ENCODE measurements around the gene PAM16.

PAM16 gene

DNA sequence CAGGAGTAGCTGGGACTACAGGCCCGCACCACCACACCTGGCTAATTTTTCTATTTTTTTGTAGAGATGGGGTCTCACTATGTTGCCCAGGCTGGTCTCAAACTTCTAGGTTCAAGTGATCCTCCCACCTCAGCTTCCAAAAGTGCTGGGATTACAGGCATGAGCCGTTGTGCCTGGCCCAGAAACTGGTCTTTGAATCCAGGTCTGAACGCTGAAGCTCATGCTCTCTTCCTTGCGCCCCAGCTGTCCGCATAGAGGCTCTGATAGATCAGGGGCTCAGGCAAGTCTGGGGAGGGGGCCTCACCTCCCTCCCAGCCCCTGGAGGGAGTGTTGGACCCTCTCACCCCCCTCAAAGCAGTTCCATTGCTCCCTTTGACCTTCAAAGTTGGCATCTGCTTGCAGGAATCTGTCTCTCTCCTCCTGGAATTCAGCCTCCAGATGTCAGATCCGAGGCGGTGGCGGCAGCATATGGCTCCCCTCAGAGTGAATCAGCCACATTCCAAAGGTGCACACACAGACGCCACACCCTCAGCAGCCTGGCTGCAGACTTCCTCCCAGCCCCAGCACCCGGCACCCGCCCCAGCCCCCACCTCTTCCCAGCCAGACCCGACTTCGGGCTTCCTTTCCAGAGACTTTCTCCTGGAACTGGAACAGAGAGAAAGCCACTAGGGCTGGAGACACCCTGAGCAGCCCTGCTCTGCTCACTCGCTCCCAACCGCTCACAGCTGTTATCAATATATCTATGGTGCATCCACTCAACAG, 52.2 kb downstream of the PAM16 start:
- DNase-seq (ENCODE audit: low read depth, low spot score), result no peak

- no peak for DNase-seq (ENCODE audit: low read depth, low spot score)
Measured at GRCh38 chr16:4297480-4297879, 53.6 kb downstream of the PAM16 start.

DNA sequence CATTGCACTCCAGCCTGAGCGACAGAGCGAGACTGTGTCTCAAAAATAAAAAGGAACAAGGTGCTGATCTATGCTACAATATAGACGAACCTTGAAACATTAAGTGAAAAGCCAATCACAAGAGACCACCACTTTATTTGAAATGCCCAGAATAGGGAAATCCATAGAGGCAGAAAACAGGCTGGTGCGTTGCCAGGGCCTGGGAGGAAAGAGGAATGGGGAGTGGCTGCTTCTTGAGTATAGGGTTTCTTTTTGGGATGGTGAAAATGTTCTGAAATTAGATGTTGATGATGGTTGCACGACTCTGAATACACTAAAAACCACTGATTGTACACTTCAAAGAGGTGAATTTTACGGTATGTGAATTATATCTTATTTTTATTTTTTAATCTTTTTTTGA, 55.5 kb downstream of the PAM16 start:
- DNase-seq (ENCODE audit: low read depth, low spot score), result no peak

DNA sequence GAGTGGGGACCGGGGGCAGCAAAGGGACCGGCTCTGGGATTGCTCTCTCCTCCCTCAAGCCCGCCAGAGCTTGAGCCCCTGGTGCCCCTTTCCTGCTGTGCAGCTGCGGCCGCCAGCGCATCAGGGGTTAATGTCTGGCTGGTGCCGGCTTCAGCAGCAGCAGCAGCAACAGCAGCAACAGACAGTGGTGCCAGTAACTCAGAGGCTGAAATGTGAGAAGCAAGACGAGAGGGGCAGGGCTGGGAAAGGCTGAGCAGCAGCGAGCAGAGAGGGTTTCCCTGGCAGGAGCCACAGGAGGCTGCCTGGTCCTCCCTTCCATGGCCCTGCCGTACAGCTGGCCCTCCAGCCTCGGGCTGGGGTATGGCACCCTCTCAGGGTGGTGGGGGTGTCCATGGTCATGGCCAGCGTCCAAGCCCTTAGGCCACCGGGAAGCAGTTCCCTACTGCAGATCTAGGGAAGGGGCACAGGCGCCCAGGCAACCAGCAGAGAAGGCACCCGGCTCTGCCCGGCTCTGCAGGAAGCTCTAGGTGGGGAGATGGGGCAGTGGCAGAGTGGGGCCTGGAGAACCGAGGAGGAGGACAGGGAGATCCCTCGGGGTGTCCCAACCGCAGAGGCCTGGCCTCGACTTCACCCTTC, 57.2 kb downstream of the PAM16 start:
- no peak for DNase-seq (ENCODE audit: low read depth, low spot score)

DNA sequence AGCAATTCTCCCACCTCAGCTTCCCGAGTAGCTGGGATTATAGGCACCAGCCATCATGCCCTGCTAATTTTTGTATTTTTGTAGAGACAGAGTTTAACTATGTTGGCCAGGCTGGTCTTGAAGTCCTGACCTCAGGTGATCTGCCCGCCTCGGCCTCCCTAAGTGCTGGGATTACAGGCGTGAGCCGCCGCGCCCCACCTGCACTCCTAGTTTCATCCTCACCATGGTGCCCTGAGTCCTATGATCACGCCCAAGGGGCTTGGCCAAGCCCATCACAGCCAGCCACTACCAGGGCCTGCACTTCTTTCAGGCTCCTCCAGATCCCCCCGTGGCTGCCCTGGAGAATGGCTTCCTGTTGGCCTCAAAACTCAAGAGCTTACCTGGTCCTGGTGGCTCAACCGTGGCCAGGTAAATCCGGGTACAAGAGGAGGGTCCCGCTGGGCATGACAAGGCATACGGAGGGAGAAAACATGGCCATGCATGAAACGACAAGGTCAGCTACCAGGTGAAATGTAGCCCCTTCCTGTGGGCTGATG, 57.9 kb downstream of the PAM16 start:
- DNase-seq (ENCODE audit: low read depth, low spot score), result no peak

DNA sequence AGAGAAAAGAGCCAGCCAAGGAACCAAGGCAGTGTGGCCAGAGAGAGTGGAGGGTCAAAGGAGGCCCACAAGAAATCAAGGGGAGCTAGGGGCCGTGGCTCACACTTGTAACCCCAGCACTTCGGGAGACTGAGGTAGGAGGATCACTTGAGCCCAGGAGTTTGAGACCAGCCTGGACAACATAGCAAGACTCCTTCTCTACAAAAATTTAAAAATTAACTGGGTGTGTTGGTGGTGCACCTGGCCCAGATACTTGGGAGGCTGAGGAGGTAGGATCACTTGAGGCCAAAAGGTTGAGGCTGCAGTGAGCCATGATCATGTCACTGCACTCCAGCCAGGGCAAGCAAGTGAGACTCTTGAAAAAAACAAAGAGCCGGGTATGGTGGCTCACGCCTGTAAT, 59.4 kb downstream of the PAM16 start:
- DNase-seq (ENCODE audit: low read depth, low spot score), result no peak

Measured in activated naive CD8-positive, alpha-beta T cell treated with anti-CD3 and anti-CD28 coated beads, Interleukin-2, amount 50 U/mL, for 16 hours (primary cell).